Subcutaneous adipose tissue (tissue), 4 donors: ENCODE data around the gene AQP2. TPM values are rescaled to one million over a fixed set of nuclear protein-coding genes. Genes with fewer than 3 reads are reported as not detected.

Experiments
- CTCF ChIP-seq: fragments of 450-650 bp; IDR thresholded peaks from one replicate; pipeline ENCODE4 v1.5.1; 2016; ENCODE audit warnings: low read depth, mild to moderate bottlenecking, control low read depth, antibody characterized with exemption, moderate library complexity
- total RNA-seq, 4 donors: library from RNA; depleted of rRNA; stranded (reverse); fragments of >200 nt; gene quantifications; one replicate each; pipeline ENCODE4 v1.1.0, GENCODE V29; 2016

AQP2 gene
- total RNA-seq, 4 donors from 2014 or later = not detected

- TF ChIP-seq CTCF = no peak
Measured at GRCh38 chr12:49955899-49956662, 5.5 kb downstream of the AQP2 start.

- TF ChIP-seq CTCF = no peak
Measured at GRCh38 chr12:49956663-49957569, 6.4 kb downstream of the AQP2 start.

- no peak for TF ChIP-seq CTCF
Measured at GRCh38 chr12:49957570-49957967, 7.0 kb downstream of the AQP2 start.

- TF ChIP-seq CTCF = no peak
Measured at GRCh38 chr12:49959685-49960473, 9.3 kb downstream of the AQP2 start.

- no peak for TF ChIP-seq CTCF
Measured at GRCh38 chr12:49960474-49961110, 10.1 kb downstream of the AQP2 start.

GRCh38 chr12:49961111-49961922, 10.8 kb downstream of the AQP2 start, which contains the start of gene AQP5:
Gene AQP5 (plus strand): TSS chr12:49961872. CDS start chr12:49962018, 146 bp downstream.
- TF ChIP-seq CTCF = no peak
